ENCODE data around the gene GNL2. TPM values are rescaled to one million over a fixed set of nuclear protein-coding genes. Genes with fewer than 3 reads are reported as not detected.
A peak's percentile ranks its signal among the peaks of the same experiment; 100 is the strongest.

GNL2 gene
- total RNA-seq, 4 donors from 2014 or later, result 15.9 to 1,081 (median 52.9) TPM

- no peaks in the 10 kb centered on the region for H3K9me3 ChIP-seq
- peak; percentile 33 to 62 for TF ChIP-seq POLR2A (IDR thresholded peaks at IDR 0.05)
- TF ChIP-seq, protein P1, sequence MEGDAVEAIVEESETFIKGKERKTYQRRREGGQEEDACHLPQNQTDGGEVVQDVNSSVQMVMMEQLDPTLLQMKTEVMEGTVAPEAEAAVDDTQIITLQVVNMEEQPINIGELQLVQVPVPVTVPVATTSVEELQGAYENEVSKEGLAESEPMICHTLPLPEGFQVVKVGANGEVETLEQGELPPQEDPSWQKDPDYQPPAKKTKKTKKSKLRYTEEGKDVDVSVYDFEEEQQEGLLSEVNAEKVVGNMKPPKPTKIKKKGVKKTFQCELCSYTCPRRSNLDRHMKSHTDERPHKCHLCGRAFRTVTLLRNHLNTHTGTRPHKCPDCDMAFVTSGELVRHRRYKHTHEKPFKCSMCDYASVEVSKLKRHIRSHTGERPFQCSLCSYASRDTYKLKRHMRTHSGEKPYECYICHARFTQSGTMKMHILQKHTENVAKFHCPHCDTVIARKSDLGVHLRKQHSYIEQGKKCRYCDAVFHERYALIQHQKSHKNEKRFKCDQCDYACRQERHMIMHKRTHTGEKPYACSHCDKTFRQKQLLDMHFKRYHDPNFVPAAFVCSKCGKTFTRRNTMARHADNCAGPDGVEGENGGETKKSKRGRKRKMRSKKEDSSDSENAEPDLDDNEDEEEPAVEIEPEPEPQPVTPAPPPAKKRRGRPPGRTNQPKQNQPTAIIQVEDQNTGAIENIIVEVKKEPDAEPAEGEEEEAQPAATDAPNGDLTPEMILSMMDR (IDR thresholded peaks at IDR 0.05), result peak in 1 of 4 experiments; percentile 3
- H3K4me1 ChIP-seq, result peaks cover 0 to 6% of the 10 kb centered on the region in 2 donors
- H3K4me3 ChIP-seq, result peak within 1 kb of the TSS; percentile 40 to 58
- H3K27ac ChIP-seq, result peak within 1 kb of the TSS; percentile 72 to 88
- DNase-seq, result peak; percentile 76 to 79
- H3K27me3 ChIP-seq, result no peaks in the 10 kb centered on the region
- no peaks in the 10 kb centered on the region for H3K36me3 ChIP-seq
- intact Hi-C loops (cut with DNase I; ENCODE audit: low total_unique reads), result no loop called here
These were observed 38.7 kb upstream of the GNL2 start, which contains the start of gene RSPO1 for GRCh38 chr1:37634244-37634991. Gene RSPO1, minus strand, starts transcription at chr1:37634892. Its CDS starts 5,231 bp downstream, at chr1:37629661.

DNA sequence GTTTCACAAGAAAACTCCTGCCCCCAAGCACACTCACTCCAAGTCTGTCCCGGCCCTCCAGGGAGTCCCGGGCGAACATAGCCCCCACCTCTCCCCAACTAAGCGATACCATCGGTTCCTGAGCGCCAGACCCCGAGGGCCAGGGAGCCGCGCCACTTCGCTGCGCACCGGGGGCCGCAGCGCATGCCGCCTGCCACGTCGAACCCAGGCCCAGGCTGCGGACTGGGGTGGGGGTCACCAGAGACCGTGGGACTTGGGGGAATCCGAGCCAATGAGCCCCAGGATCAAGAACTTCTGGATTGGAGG lies 38.2 kb upstream of the GNL2 start:
- H3K4me1 ChIP-seq, result peaks cover 0 to 6% of the 10 kb centered on the region in 2 donors
- H3K27me3 ChIP-seq, result no peaks in the 10 kb centered on the region
- no peaks in the 10 kb centered on the region for H3K9me3 ChIP-seq
- H3K4me3 ChIP-seq, result peak overlapping the region; percentile 40 to 58
- H3K36me3 ChIP-seq, result no peaks in the 10 kb centered on the region
- intact Hi-C loops (cut with DNase I; ENCODE audit: low total_unique reads), result no loop called here
- peak overlapping the region; percentile 72 to 88 for H3K27ac ChIP-seq
- DNase-seq, result no peak
- no peak for TF ChIP-seq POLR2A (IDR thresholded peaks at IDR 0.05)
- TF ChIP-seq, protein P1 (IDR thresholded peaks at IDR 0.05), result no peak

DNA sequence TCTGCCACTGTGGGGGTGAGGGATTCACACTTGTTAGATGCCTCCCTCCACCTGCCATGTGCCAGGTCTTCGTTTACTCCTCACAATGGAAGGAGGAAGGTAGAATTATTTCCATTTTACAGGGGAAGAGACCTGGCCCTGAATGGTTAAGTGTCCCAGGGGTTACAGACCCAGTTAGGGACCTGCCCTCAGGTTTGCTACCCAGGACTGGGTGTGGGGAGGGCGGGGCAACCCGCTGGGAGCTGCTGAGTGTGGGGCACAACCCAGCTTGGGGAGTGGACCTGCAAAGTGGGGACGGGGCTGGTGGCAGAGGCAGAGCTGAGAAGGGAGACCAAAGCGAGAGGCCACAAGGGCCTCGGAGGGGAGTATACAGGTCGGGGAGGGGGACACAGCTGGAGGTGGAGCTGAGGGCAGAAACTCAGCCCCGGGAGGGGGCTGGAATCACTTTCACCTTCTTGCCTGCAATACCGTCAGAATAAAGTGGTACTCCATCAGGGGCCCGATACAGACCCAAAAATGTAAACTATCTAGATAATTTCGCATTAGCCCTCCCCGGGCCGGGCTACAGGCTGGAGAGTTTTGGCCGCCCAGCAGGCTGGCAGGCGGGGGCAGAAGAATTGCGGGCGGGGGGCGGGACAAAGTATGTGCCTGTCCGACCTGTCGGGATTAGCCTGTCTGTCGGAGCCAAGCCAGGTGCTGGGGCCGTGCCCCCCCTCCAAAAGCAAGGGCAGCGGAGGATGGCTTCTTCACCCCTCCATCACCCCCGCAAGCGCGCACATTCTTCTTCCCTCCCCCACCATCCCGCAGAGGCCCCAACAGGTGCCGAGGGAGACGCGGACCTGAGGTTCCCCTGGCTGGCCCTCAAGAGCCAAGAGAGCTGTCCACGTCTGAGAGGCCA lies 37.6 kb upstream of the GNL2 start:
- peak overlapping the region; percentile 40 to 58 for H3K4me3 ChIP-seq
- peak; percentile 39 for DNase-seq

DNA sequence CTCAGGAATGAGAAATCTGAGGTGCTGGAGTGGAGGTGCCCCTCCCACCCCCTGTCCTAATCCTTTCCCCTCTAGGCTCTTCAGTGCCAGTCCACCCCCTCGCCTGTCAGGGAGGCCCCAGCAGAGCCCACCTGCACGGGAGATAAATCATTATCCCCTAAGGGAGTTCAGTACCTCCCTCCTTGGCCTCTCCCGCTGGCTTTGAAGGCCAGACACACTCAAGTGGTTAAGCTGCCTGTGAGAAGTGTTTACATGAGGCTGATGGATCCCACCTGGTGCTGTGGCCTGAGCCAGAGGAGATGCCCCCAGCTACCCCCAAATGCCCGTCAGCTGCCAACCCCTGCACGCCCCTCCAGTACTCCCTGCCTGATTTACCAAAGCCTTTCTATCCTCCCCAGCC lies 35.3 kb upstream of the GNL2 start:
- Histone ChIP-seq H3K4me1 (peaks cover 0 to 5% of the 10 kb centered on the region in 2 donors), H3K27me3 (no peaks in the 10 kb centered on the region), H3K9me3 (no peaks in the 10 kb centered on the region), H3K36me3 (no peaks in the 10 kb centered on the region), H3K4me3 (no peak overlapping the region), H3K27ac (peak overlapping the region; percentile 58 to 60)
- peak in 1 of 2 donors; percentile 55 for DNase-seq
- TF ChIP-seq, protein P1 (IDR thresholded peaks at IDR 0.05), result no peak
- TF ChIP-seq POLR2A (IDR thresholded peaks at IDR 0.05), result no peak
- intact Hi-C loops (cut with DNase I; ENCODE audit: low total_unique reads), result no loop called here

More for the DNA sequence above, 37.6 kb upstream of the GNL2 start:
- no peak for TF ChIP-seq POLR2A (IDR thresholded peaks at IDR 0.05)
- TF ChIP-seq, protein P1 (IDR thresholded peaks at IDR 0.05), result no peak
- intact Hi-C loops (cut with DNase I; ENCODE audit: low total_unique reads), result no loop called here
- no peaks in the 10 kb centered on the region for H3K36me3 ChIP-seq
- peaks cover 0 to 6% of the 10 kb centered on the region in 2 donors for H3K4me1 ChIP-seq
- H3K27me3 ChIP-seq, result no peaks in the 10 kb centered on the region
- H3K27ac ChIP-seq, result peak overlapping the region; percentile 72 to 88
- no peaks in the 10 kb centered on the region for H3K9me3 ChIP-seq
